HuH-7 (cell line): ENCODE results near the gene PCARE.

Experiments used
- DNase-seq: peaks from one replicate; pipeline ENCODE4 v3.0.0; 2011; ENCODE audit warnings: low spot score

PCARE gene

GRCh38 chr2:29063056-29063455 is 11.3 kb downstream of the PCARE start:
- no peak for DNase-seq

GRCh38 chr2:29062371-29062770 is 12.0 kb downstream of the PCARE start:
- no peak for DNase-seq

GRCh38 chr2:29061616-29062015 is 12.7 kb downstream of the PCARE start:
- DNase-seq = no peak

- DNase-seq = no peak
Observed at GRCh38 chr2:29061176-29061575, 13.1 kb downstream of the PCARE start.

- DNase-seq = no peak
Observed at GRCh38 chr2:29060441-29060840, 13.9 kb downstream of the PCARE start.

- DNase-seq = no peak
Observed at GRCh38 chr2:29059624-29060023, 14.7 kb downstream of the PCARE start.

- no peak for DNase-seq
Observed at GRCh38 chr2:29057006-29057405, 17.3 kb downstream of the PCARE start.

GRCh38 chr2:29056452-29056851 is 17.9 kb downstream of the PCARE start:
- no peak for DNase-seq

GRCh38 chr2:29055601-29056000 is 18.7 kb downstream of the PCARE start:
- no peak for DNase-seq

GRCh38 chr2:29054430-29054829 is 19.9 kb downstream of the PCARE start:
- DNase-seq = no peak

- DNase-seq = no peak
Observed at GRCh38 chr2:29053670-29054400, 20.5 kb downstream of the PCARE start.

- no peak for DNase-seq
Observed at GRCh38 chr2:29053223-29053622, 21.1 kb downstream of the PCARE start.

- no peak for DNase-seq
Observed at GRCh38 chr2:29052807-29053206, 21.5 kb downstream of the PCARE start.

- DNase-seq = no peak
Observed at GRCh38 chr2:29051730-29052129, 22.6 kb downstream of the PCARE start.

- DNase-seq = no peak
Observed at GRCh38 chr2:29050591-29050990, 23.7 kb downstream of the PCARE start.

- DNase-seq = no peak
Observed at GRCh38 chr2:29047083-29047845, 27.1 kb downstream of the PCARE start.

GRCh38 chr2:29046321-29046720 is 28.0 kb downstream of the PCARE start:
- DNase-seq = no peak

- DNase-seq = no peak
Observed at GRCh38 chr2:29044459-29044858, 29.9 kb downstream of the PCARE start.

GRCh38 chr2:29042561-29043075 is 31.7 kb downstream of the PCARE start:
- DNase-seq = no peak

- no peak for DNase-seq
Observed at GRCh38 chr2:29041161-29041660, 33.1 kb downstream of the PCARE start.

GRCh38 chr2:29040552-29040951 is 33.8 kb downstream of the PCARE start:
- DNase-seq = no peak

GRCh38 chr2:29039718-29040480 is 34.4 kb downstream of the PCARE start:
- DNase-seq = no peak
